ENCODE results near the gene GOPC.

- TF ChIP-seq CTCF (conservative IDR thresholded peaks at IDR 0.05; ENCODE audit: low read length) (no peak), EZH2phosphoT487 (IDR thresholded peaks at IDR 0.05; ENCODE audit: borderline replicate concordance, low read depth, low read length) (no peak)
These were observed 68.5 kb downstream of the GOPC start for GRCh38 chr6:117533775-117534174.
